Breast epithelium (tissue), 4 donors: Measurements from ENCODE around the gene DUSP22. TPM values are rescaled to one million over a fixed set of nuclear protein-coding genes. Genes with fewer than 3 reads are reported as not detected.

ENCODE experiments used
- DNase-seq, 2 donors: peaks; one replicate each; pipeline ENCODE4 v3.0.0-alpha.2; 2019; ENCODE audit warnings: low spot score in 2 of 2
- H3K27ac ChIP-seq, 2 donors: fragments of 200-600 bp; sonication (generic) in 1 of 2; one replicate each; pipeline ENCODE4 v1.5.1; 2016 to 2019; ENCODE audit warnings: mild to moderate bottlenecking in 1 of 2
- H3K27me3 ChIP-seq, 2 donors: fragments of 200-600 bp; sonication (generic) in 1 of 2; one replicate each; pipeline versions ENCODE4 v1.5.1 to v1.6.0; 2017 to 2019; ENCODE audit warnings: control low read depth in 1 of 2, mild to moderate bottlenecking in 1 of 2
- H3K36me3 ChIP-seq: fragments of 200-600 bp; one replicate; pipeline ENCODE4 v1.5.1; 2019
- H3K4me1 ChIP-seq, 2 donors: fragments of 200-600 bp; sonication (generic); one replicate each; pipeline ENCODE4 v1.5.1; 2016 to 2019; ENCODE audit warnings: control low read depth in 1 of 2
- H3K4me3 ChIP-seq, 3 donors: fragments of 200-600 bp; sonication (generic); 1 replicate in 2 of 3; 2 replicates in 1 of 3; pipeline ENCODE4 v1.5.1; 2016 to 2019; ENCODE audit warnings: mild to moderate bottlenecking in 3 of 3, moderate library complexity in 2 of 3
- H3K9me3 ChIP-seq, 2 donors: fragments of 200-600 bp; sonication (generic) in 1 of 2; one replicate each; pipeline ENCODE4 v1.5.1; 2016 to 2019; ENCODE audit warnings: control low read depth in 1 of 2
- POLR2A ChIP-seq: fragments of 450-650 bp; IDR thresholded peaks from one replicate; pipeline ENCODE4 v1.6.1; 2016; ENCODE audit warnings: antibody characterized with exemption, mild to moderate bottlenecking, moderate library complexity
- POLR2AphosphoS5 ChIP-seq, 3 donors: sonication (generic); formaldehyde crosslinking; IDR thresholded peaks; one replicate each; pipeline ENCODE4 v1.6.1; 2017; ENCODE audit warnings: antibody characterized with exemption in 3 of 3
- intact Hi-C: fragments of 100-400 bp; cut with DNase I; formaldehyde crosslinking; loops from one replicate; pipeline ENCODE4 v1.15.1; 2023; ENCODE audit warnings: low total_unique reads
- total RNA-seq, 3 donors: library from RNA; depleted of rRNA; stranded (reverse); fragments of >200 nt; gene quantifications; one replicate each; pipeline ENCODE4 v1.1.0, GENCODE V29; 2016
- TF ChIP-seq, protein P1 (sequence below), 3 donors: fragments of 450-650 bp; IDR thresholded peaks; one replicate each; pipeline ENCODE4 v1.5.1; 2016 to 2017; ENCODE audit warnings: antibody characterized with exemption in 3 of 3, mild to moderate bottlenecking in 3 of 3, moderate library complexity in 3 of 3

Gene DUSP22
- total RNA-seq, 3 donors from 2014 or later = 55.6 to 81.9 (median 59.0) TPM

DNA sequence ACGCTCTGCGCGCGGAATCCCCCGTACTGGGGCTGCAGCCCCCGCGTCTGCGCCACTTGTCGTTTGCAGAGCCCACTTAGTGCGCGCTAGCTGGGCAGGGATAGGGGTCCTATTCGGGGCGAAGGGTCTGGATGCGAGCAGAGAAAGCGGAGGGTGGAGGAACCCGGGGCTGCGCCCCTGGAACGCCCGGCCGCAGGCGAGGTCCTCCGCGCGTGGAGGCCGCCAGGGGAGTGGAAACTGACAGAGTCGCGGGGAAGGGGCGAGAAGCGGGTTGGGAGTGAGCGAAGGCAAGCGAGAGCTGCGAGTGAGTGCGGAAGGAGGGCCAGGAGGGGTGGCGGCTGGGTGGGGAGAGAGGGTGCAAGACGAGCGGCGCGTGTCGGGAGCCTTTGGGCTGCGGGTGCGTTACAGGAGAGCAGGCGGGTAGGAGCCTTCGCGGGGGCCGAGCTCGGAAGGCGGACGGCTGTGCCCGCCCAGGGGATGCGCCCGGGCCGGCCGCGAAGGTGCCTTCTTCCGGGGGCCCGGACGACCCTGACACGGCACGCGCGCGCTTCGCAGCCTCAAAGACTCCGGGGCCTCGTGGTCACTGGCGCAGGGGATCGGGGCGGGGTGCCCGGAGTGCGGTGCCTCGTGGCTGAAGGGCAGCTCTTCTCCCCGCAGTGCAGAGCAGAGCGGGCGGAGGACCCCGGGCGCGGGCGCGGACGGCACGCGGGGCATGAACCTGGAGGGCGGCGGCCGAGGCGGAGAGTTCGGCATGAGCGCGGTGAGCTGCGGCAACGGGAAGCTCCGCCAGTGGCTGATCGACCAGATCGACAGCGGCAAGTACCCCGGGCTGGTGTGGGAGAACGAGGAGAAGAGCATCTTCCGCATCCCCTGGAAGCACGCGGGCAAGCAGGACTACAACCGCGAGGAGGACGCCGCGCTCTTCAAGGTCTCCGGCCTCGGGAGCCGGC is 100.4 kb downstream of the DUSP22 start:
- no peak for DNase-seq
- Histone ChIP-seq H3K27ac (peak overlapping the region in 1 of 2 donors; percentile 3), H3K36me3 (no peaks in the 10 kb centered on the region), H3K4me1 (peaks cover 6 to 9% of the 10 kb centered on the region in 2 donors), H3K9me3 (no peaks in the 10 kb centered on the region), H3K4me3 (peak overlapping the region; percentile 43 to 71 (median 69)), H3K27me3 (peaks cover 11 to 77% of the 10 kb centered on the region in 2 donors)
- intact Hi-C loops = no loop called here
- TF ChIP-seq POLR2A = no peak
- TF ChIP-seq, protein P1, sequence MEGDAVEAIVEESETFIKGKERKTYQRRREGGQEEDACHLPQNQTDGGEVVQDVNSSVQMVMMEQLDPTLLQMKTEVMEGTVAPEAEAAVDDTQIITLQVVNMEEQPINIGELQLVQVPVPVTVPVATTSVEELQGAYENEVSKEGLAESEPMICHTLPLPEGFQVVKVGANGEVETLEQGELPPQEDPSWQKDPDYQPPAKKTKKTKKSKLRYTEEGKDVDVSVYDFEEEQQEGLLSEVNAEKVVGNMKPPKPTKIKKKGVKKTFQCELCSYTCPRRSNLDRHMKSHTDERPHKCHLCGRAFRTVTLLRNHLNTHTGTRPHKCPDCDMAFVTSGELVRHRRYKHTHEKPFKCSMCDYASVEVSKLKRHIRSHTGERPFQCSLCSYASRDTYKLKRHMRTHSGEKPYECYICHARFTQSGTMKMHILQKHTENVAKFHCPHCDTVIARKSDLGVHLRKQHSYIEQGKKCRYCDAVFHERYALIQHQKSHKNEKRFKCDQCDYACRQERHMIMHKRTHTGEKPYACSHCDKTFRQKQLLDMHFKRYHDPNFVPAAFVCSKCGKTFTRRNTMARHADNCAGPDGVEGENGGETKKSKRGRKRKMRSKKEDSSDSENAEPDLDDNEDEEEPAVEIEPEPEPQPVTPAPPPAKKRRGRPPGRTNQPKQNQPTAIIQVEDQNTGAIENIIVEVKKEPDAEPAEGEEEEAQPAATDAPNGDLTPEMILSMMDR (IDR thresholded peaks at IDR 0.05) = no peak
- no peak for TF ChIP-seq POLR2AphosphoS5 (IDR thresholded peaks at IDR 0.05)

DNA sequence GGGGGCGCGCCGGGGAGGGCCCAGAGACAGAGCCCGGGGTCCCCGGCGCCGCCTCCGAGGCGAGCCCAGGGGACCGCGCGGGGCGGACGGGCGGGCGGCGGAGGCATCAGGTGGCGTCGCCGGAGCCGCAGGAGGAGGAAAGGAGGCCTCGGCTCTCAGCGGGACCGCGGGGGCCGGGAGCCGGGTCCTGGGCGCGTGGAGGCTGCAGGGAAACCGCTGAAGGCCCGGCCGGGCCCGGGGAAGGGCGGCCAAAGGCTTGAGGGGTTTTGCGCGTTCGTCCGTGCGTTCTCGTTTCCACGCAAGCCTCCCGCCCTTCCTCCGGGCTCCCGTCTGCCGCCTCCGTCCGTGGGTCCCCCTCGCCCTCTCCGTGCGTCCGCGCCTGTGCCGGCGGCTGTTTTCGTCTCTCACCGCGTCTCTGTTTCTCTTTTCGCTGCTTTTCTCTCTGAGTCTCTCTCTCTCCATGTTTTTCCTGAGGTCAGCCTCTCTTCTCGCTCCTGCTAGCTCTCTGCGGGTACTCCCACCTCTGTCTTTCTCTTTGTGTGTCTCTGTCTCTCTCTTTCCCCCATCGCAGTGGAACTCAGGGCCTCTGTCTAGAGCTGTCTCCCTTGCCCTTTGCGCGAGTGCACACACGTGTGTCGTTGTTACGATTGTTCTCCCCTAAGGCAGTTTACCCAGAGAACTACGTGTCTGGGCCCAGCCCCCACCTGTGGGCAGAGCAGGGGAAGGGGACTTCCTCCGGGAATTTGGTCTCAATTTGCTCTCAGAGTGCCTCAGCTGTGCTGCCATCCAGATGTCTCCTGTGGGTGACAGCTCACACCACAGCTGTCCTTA is 101.3 kb downstream of the DUSP22 start:
- Histone ChIP-seq H3K27ac (peak overlapping the region in 1 of 2 donors; percentile 3), H3K36me3 (no peaks in the 10 kb centered on the region), H3K9me3 (no peaks in the 10 kb centered on the region), H3K4me3 (peak overlapping the region; percentile 43 to 71 (median 69)), H3K27me3 (peaks cover 11 to 77% of the 10 kb centered on the region in 2 donors), H3K4me1 (peaks cover 6 to 9% of the 10 kb centered on the region in 2 donors)
- intact Hi-C loops = no loop called here
- TF ChIP-seq, protein P1 (IDR thresholded peaks at IDR 0.05) = no peak
- no peak for TF ChIP-seq POLR2A
- no peak for TF ChIP-seq POLR2AphosphoS5 (IDR thresholded peaks at IDR 0.05)
- no peak for DNase-seq

DNA sequence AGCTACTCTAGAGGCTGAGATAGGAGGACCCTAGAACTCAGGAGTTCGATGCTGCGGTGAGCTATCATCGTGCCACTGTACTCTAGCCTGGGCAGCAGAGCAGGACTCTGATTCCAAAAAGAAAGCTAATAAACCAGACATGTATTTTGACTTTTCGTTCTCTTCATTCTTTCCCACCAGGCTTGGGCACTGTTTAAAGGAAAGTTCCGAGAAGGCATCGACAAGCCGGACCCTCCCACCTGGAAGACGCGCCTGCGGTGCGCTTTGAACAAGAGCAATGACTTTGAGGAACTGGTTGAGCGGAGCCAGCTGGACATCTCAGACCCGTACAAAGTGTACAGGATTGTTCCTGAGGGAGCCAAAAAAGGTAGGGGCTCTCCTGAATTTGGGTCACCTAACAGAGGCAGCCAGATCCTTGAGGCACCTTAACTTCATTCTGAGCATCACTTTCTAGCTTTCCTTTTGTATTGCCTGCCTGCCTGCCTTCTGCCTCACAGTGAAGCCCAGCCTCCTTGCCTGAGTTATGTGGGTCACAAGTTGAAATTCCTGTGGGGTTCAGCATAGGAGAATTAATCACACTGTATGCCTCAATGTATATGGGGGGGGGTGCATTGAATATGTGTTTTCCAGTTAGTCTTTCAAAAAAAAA is 102.5 kb downstream of the DUSP22 start:
- Histone ChIP-seq H3K27ac (no peak overlapping the region), H3K27me3 (peaks cover 11 to 67% of the 10 kb centered on the region in 2 donors), H3K4me3 (no peak overlapping the region), H3K4me1 (peaks cover 6 to 9% of the 10 kb centered on the region in 2 donors), H3K36me3 (no peaks in the 10 kb centered on the region), H3K9me3 (no peaks in the 10 kb centered on the region)
- intact Hi-C loops = no loop called here
- no peak for TF ChIP-seq POLR2AphosphoS5 (IDR thresholded peaks at IDR 0.05)
- TF ChIP-seq, protein P1 (IDR thresholded peaks at IDR 0.05) = no peak
- TF ChIP-seq POLR2A = no peak
- no peak for DNase-seq

DNA sequence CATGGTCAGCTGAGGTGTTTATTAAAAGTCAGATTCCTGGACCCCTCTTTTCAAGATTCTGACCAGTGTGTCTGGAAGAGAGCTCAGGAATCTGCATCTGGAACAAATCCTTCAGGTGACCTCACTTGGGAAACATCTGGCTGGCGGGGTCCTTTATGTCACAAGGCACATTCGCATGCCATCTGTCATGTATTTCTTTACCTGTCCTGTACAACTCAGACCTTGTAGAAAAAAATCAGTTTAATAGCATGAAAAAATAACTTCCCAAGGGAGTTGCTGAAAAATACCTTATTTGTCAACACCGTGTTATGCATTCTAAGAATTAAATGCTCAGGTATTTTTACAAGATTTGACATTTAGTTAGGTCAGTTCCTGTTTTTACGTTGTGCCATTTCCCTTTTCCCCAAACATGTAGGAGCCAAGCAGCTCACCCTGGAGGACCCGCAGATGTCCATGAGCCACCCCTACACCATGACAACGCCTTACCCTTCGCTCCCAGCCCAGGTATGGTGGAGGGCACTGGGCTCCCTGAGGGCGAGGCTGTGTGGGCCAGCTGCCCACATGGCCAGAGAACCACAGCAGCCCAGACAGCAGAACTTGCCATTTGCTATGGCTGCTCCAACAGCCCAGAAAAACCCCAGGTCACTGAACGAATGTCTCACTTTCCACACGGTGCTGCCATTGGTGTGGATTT is 103.3 kb downstream of the DUSP22 start:
- H3K9me3 ChIP-seq = no peaks in the 10 kb centered on the region
- DNase-seq = no peak
- no peak overlapping the region for H3K4me3 ChIP-seq
- H3K27me3 ChIP-seq = peaks cover 11 to 59% of the 10 kb centered on the region in 2 donors
- TF ChIP-seq POLR2AphosphoS5 (IDR thresholded peaks at IDR 0.05) (no peak), POLR2A (no peak)
- TF ChIP-seq, protein P1 (IDR thresholded peaks at IDR 0.05) = no peak
- peaks cover 6 to 9% of the 10 kb centered on the region in 2 donors for H3K4me1 ChIP-seq
- H3K27ac ChIP-seq = no peak overlapping the region
- H3K36me3 ChIP-seq = no peaks in the 10 kb centered on the region
- intact Hi-C loops = no loop called here
